GM18868 (cell line): Measurements from ENCODE around the gene MDM2.

Experiments used
- ATAC-seq: cut with Tn5 transposase; IDR thresholded peaks from one replicate; pipeline ENCODE4 v1.9.1; 2021; ENCODE audit warnings: mild to moderate bottlenecking, moderate library complexity; ENCODE audit not compliant: unreplicated experiment

MDM2 gene

GRCh38 chr12:68896881-68897540 lies 89.0 kb downstream of the MDM2 start:
- ATAC-seq = no peak

- no peak for ATAC-seq
Measured at GRCh38 chr12:68899251-68899771, 91.3 kb downstream of the MDM2 start.

- ATAC-seq = no peak
Measured at GRCh38 chr12:68900241-68900640, 92.3 kb downstream of the MDM2 start.
